ENCODE results near the gene NME3.

- TF ChIP-seq, protein P1, sequence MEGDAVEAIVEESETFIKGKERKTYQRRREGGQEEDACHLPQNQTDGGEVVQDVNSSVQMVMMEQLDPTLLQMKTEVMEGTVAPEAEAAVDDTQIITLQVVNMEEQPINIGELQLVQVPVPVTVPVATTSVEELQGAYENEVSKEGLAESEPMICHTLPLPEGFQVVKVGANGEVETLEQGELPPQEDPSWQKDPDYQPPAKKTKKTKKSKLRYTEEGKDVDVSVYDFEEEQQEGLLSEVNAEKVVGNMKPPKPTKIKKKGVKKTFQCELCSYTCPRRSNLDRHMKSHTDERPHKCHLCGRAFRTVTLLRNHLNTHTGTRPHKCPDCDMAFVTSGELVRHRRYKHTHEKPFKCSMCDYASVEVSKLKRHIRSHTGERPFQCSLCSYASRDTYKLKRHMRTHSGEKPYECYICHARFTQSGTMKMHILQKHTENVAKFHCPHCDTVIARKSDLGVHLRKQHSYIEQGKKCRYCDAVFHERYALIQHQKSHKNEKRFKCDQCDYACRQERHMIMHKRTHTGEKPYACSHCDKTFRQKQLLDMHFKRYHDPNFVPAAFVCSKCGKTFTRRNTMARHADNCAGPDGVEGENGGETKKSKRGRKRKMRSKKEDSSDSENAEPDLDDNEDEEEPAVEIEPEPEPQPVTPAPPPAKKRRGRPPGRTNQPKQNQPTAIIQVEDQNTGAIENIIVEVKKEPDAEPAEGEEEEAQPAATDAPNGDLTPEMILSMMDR (IDR thresholded peaks at IDR 0.05), result no peak
- no peak for TF ChIP-seq SP1 (CRISPR knock-in tag; conservative IDR thresholded peaks at IDR 0.05)
- no peak for TF ChIP-seq CREB1 (CRISPR knock-in tag; IDR thresholded peaks at IDR 0.05)
- TF ChIP-seq, protein P2, sequence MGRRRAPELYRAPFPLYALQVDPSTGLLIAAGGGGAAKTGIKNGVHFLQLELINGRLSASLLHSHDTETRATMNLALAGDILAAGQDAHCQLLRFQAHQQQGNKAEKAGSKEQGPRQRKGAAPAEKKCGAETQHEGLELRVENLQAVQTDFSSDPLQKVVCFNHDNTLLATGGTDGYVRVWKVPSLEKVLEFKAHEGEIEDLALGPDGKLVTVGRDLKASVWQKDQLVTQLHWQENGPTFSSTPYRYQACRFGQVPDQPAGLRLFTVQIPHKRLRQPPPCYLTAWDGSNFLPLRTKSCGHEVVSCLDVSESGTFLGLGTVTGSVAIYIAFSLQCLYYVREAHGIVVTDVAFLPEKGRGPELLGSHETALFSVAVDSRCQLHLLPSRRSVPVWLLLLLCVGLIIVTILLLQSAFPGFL (CRISPR knock-in tag; IDR thresholded peaks at IDR 0.05; ENCODE audit: borderline replicate concordance), result no peak
- TF ChIP-seq USF2 (CRISPR knock-in tag; IDR thresholded peaks at IDR 0.05), result no peak
Measured at GRCh38 chr16:1751946-1752345, 19.4 kb downstream of the NME3 start.
